Activated T-cell treated with anti-CD3 and anti-CD28 coated beads for 1 hour (primary cell): ENCODE measurements around the gene ASAH2.
"Not testable (repeated sequence)": the region's sequence is repeated elsewhere in the genome, so short reads cannot be mapped to it uniquely, and the experiment has no call there.

Experiments used
- DNase-seq: peaks from one replicate; pipeline ENCODE4 v3.0.0-alpha.2; 2020; ENCODE audit warnings: low read depth

The ASAH2 gene

GRCh38 chr10:50254479-50254878 lies 3.2 kb upstream of the ASAH2 start:
- DNase-seq: no peak

DNA sequence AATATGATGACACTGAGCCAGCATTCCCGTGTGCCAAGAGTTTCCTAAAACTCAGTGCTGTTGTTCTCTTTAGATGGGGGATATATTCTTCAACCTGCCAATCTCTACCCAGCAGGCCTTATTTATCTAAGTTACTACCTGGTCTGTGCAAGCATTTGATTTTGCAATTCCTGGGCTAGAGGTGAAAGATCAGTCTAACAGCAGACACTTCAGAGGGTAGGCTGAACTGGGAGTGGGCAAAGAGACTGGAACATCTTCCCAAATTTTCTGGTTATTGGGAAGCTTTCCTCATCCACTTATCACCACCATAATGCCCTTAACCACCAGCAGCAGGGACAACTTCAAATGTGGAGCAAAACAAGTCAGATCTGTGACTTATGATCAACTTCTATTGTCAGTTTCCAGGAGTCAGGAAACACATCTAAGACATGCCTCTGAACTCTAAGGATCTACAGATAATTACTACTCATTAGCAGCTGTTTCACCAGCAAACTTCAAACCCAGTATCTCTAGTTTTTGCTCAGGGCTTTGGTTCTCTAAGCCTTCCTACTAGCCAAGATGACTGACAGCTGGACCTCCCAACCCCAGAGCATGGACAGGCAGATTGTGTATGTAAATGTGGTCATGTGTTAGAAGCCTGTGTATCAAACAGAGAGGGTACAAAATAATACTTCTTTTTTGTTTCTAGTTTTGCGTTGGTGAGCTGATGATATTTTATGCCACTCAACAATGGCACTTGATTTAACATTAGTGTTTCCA lies 1.0 kb downstream of the ASAH2 start:
- DNase-seq: no peak

- no peak for DNase-seq
Measured at GRCh38 chr10:50248598-50248997, 2.7 kb downstream of the ASAH2 start.

GRCh38 chr10:50248062-50248461 lies 3.3 kb downstream of the ASAH2 start:
- DNase-seq: no peak

DNA sequence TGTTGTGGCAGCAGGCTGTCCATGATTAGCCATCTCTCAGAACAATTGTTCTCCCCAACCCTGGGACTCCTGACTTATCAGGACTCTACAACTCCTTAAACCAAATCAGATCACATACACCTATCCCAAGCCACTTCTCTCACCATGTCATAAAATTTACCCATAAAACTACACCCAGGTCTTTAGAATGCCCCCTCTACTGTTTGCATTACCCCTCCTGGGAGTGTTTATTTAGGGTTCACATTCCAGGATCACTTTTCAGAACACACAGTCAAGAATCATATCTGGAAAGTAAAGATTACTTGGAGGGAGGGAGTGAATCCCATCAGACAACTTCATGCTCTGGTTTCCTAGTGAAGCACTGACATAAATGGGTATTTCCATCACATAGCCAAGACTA lies 7.1 kb downstream of the ASAH2 start:
- no peak for DNase-seq

- no peak for DNase-seq
Measured at GRCh38 chr10:50242777-50243176, 8.5 kb downstream of the ASAH2 start.

DNA sequence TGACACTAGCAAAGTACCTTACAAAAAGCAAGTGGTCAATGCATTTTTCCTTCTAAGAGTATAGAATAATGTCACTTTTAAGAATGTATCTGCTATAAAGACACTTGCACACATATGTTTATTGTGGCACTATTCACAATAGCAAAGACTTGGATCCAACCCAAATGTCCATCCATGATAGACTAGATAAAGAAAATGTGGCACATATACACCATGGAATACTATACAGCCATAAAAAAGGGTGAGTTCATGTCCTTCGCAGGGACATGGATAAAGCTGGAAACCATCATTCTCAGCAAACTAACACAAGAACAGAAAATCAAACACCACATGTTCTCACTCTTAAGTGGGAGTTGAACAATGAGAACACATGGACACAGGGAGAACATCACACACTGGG lies 9.8 kb downstream of the ASAH2 start:
- DNase-seq: not testable (repeated sequence)

- no peak for DNase-seq
Measured at GRCh38 chr10:50234486-50234885, 16.8 kb downstream of the ASAH2 start.

GRCh38 chr10:50232261-50232639 lies 19.1 kb downstream of the ASAH2 start:
- DNase-seq: no peak

- no peak for DNase-seq
Measured at GRCh38 chr10:50231515-50232260, 19.6 kb downstream of the ASAH2 start.

GRCh38 chr10:50229460-50229859 lies 21.9 kb downstream of the ASAH2 start:
- DNase-seq: no peak

DNA sequence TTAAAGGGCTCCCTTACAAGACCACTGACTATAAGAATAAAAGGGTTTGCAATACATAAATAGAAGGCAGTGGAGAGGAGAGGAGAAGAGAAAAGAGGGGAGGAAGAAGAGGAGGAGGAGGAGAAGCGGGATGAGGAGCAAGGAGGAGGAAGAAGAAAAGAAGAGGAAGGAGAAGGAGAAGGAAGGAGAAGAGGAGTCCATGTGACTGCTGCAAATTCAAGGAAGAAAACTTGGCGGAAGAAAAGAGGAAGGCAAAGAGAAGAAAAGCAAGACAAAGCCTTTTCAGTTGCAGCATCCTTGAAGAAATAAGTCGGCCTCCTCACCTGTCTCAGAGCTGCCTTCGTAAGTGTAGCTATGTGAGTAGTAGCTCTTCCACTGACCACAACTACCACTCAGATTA lies 22.6 kb downstream of the ASAH2 start:
- no peak for DNase-seq

GRCh38 chr10:50226610-50227009 lies 24.7 kb downstream of the ASAH2 start:
- DNase-seq: no peak

- DNase-seq: no peak
Measured at GRCh38 chr10:50224330-50224952, 26.9 kb downstream of the ASAH2 start.

DNA sequence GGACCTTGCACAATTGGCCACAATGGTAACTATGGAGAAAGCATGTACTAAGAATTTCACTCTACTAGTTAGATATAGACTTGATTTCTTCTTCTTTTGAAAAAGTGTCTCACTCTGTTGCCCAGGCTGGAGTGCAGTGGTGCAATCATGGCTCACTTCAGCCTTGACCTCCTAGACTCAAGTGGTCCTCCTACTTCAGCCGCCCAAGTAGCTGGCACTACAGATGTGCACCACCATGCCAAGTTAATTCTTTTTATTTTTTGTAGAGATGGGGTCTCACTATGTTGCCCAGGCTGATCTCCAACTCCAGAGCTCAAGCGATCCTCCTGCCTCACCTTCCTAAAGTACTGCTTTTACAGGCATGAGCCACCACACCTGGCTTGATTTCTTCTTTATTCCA lies 29.1 kb downstream of the ASAH2 start:
- DNase-seq: no peak

- DNase-seq: no peak
Measured at GRCh38 chr10:50221470-50221869, 29.8 kb downstream of the ASAH2 start.

- no peak for DNase-seq
Measured at GRCh38 chr10:50219646-50220045, 31.7 kb downstream of the ASAH2 start.

- DNase-seq: no peak
Measured at GRCh38 chr10:50219200-50219599, 32.1 kb downstream of the ASAH2 start.

GRCh38 chr10:50216894-50217293 lies 34.4 kb downstream of the ASAH2 start:
- DNase-seq: no peak

GRCh38 chr10:50216418-50216817 lies 34.9 kb downstream of the ASAH2 start:
- DNase-seq: no peak

GRCh38 chr10:50211670-50212069 lies 39.6 kb downstream of the ASAH2 start:
- DNase-seq: no peak

DNA sequence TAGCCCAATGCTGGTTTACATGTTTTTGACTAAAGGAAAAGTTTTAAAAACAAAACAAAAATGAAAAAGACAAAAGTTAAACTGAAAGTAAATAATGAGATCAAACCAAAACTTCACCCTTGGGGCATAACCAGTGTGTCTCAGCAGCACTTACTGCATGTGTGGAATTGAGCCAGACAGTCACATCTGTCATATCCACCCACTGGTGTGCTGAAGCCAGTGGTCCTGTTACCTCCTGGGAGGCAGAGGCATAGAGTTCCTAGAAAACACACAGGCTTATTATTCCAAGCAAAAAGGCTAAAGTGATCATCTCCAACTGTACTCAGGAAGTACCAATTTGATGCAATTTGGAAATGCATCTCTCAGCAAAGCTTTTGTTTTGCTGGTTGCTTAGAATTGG lies 40.4 kb downstream of the ASAH2 start:
- no peak for DNase-seq
